GM03348 (cell line): ENCODE results near the gene ZDHHC14.
"Not testable (repeated sequence)": the region's sequence is repeated elsewhere in the genome, so short reads cannot be mapped to it uniquely, and the experiment has no call there.

Experiments
- DNase-seq: peaks from one replicate; pipeline ENCODE4 v3.0.0; 2012; ENCODE audit warnings: low spot score

ZDHHC14 gene

DNA sequence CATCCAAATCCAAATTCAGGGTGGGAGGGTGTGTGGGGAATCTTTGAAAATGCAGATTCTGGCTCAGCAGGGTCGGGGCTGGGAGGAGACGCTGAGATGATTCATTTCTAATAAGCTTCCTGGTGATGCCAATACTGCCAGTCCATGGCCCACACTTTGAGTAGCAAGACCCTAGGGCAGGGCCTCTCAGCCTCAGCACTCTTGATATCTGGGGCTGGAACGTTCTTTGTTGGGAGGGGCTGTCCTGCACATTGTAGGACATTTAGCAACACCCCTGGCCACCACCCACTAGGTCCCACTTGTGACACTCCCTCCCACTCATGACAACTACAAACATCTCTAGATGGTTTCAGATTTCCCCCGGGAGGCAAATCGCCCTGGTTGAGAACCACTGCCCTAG is 191.0 kb downstream of the ZDHHC14 start:
- DNase-seq: no peak

DNA sequence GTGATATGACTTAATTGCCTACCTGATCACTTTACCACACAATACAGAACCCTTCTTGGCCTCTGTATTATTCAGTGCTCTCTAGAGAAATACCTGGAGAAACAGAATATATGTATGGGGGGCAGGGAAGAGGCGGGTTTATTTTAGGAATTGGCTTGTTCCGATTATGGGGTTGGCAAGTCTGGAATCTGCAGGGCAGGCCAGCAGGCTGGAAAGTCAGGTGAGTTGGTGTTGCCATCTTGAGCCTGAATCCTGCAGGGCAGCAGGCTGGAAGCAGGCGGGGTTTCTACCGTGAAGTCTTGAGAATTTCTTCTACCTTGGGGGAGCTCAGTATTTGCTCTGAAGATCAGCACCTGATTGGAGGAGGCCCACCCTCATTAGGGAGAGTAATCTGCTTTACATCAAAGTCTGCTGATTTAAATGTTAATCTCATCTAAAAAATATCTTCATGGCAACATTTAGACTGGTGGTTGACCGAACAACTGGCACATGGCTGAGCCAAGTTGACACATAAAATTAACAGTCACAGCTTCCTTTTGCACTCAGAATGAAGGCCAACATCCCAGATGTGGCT is 193.9 kb downstream of the ZDHHC14 start:
- no peak for DNase-seq

GRCh38 chr6:157575436-157576145 is 194.6 kb downstream of the ZDHHC14 start:
- no peak for DNase-seq

- DNase-seq: not testable (repeated sequence)
Measured at GRCh38 chr6:157576991-157577390, 196.0 kb downstream of the ZDHHC14 start.

GRCh38 chr6:157578527-157578926 is 197.5 kb downstream of the ZDHHC14 start:
- DNase-seq: not testable (repeated sequence)

DNA sequence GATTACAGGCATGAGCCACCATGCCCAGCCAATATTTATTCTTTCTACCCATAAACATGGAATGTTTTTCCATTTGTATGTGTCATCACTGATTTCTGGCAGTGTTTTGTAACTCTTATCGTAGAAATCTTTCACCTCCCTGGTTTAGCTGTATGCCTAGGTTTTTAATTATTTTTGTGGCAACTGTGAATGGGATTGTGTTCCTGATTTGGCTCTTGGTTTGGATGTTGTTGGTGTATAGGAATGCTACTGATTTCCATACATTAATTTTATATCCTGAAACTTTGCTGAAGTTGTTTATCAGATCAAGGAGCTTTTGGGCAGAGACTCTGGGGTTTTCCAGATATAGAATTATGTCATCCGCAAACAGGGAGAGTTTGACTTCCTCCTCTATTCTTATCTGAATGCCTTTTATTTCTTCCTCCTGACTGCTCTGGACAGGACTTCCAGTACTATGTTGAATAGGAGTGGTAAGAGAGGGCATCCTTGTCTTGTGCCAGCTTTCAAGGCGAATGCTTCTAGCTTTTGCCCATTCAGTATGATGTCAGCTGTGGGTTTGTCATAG is 198.6 kb downstream of the ZDHHC14 start:
- DNase-seq: no peak

DNA sequence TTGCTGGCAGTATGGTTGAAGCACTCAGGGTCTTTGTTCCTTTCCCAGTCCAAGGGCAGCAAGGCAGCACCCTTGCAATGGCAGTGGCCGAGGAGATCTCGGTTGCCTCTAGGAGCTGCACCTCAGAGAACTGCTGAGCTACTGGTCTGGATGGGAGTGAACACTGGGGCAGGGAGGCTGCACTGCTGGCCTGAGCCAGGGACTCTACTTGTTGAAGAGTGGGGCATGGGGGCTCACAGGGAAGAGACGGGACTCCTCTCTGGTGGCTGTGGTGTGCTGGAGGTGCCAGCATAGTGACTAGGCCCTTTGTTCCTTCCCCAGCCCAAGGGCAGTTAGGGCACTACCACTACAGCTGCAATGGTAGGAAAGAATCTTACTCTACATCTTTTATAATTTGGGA is 203.0 kb downstream of the ZDHHC14 start:
- no peak for DNase-seq

DNA sequence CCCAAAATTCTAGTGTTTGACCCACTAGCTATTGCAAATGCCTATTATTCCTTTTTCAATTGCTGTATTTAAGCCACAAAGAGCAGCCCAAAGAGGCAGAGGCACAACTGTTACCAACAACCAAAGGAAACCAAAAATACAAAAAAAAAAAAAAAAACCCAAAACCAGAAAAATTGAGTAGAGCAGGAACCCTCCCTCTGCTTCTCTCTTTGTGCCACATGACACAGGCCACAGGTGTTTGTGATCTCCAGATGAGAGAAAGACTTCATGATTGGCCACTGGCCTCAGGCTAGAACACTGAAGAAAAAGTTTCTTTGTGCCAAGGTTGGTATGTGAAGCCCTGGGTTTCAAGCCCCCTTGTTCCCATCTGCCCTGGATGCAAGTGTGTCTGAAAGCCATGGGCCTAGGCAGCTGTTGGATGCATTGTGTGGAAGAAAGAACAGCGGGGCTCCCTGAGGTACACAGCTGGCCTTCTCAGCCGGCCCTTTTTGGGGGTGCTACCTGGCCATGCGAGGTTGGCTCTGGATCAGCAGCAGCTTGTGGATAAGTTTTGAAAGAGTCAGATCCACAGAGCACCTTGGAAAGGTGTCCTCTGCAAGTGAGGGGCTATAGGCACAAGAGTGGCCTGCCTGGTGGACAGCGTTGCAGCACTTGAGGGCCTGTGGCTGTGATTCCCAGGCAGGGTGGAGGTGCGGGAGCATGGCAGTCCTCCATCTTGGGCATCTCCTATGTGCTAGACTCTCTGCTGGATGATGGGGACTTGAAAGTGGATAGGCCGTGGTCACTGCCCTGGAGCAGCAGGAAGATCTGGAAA is 204.5 kb downstream of the ZDHHC14 start:
- DNase-seq: no peak

- DNase-seq: no peak
Measured at GRCh38 chr6:157586088-157586414, 205.1 kb downstream of the ZDHHC14 start.

GRCh38 chr6:157586476-157587126 is 205.6 kb downstream of the ZDHHC14 start:
- no peak for DNase-seq

DNA sequence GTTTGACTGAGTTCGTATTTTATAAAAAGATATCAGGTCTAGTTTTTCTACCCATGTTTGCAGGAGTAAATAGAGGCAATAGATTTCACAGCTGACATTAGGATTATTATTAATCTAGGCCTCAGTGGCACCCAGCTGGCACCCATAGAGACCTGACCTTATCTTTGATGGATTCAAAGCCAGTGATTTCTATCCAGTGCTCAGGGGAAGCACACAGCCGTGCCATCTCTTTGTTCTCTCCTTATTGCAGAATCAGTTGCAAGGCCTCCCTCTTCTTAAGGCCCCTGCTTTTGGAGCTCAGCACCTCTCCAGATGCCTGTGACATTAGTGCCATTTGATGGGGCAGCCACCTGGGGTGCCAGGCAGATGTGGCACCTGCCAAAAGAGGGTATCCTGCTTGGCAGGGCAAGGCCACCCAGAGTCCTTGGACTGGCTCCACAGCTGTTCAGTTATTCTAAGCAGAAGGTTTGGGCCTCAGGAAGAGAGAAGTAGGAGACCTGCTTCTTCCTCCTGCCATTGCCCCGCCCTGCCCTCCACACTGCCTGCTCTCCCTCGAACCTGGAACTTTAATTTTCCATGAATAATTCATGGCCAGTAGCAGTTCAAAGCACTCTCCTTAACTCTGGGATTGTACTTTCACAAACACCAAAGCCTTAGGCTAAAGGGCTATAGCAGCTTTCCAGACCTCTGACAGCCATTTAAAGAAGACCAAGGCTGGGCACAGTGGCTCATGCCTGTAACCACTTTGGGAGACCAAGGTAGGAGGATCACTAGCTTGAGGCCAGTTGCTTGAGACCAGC is 206.3 kb downstream of the ZDHHC14 start:
- no peak for DNase-seq

DNA sequence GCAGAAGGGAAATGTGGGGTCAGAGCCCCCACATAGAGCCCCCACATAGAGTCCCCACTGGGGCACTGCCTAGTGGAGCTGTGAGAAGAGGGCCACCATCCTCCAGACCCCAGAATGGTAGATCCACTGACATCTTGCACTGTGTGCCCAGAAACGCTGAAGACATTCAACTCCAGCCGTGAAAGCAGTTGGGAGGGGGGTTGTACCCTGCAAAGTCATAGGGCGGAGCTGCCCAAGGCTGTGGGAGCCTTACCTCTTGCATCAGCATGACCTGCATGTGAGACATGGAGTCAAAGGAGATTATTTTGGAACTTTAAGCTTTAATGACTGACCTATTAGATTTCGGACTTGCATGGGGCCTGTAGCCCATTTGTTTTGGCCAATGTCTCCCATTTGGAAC is 209.7 kb downstream of the ZDHHC14 start:
- DNase-seq: not testable (repeated sequence)

DNA sequence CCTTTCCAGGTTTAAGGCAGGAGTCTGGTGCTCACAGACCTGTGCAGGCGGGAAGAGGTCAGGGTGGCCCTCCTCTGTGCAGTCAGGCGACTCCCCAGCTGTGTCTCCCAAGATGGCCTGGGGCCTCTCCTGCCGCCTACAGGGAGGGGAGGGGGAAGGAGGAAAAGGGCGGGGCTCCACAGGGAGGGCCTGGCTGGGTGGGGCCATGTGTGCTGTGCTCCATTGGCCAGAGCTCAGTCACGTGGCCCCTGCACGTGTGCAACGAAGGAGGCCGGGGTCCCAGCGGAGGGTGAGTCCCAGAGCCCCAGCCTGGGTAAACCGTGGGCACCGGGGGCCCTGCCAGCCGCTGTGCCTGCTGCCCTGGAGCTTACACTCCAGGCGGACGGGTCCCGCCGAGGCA is 211.6 kb downstream of the ZDHHC14 start:
- no peak for DNase-seq

- DNase-seq: no peak
Measured at GRCh38 chr6:157592980-157593379, 212.0 kb downstream of the ZDHHC14 start.

GRCh38 chr6:157593596-157593995 is 212.6 kb downstream of the ZDHHC14 start:
- no peak for DNase-seq

GRCh38 chr6:157594292-157594691 is 213.3 kb downstream of the ZDHHC14 start:
- DNase-seq: no peak

- no peak for DNase-seq
Measured at GRCh38 chr6:157595768-157596167, 214.8 kb downstream of the ZDHHC14 start.

DNA sequence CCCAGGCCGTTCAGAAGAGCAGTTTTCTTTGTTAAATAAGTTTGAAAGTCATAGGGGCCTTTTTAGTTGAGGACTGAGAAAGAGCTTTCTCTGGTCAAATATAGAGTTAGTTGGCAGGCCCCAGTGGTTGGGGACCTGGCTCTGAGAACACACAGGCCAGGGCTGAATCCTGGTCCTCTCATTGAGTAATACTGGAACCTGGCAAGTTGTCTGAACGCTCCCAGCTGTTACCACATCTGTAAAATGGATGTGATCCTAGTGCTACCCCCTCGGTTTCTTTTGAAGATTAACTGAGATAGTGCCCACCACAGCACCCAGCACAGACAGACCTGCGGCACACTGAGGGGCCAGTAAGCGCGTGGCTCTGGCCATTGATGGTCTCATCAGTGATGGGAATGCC is 215.5 kb downstream of the ZDHHC14 start:
- DNase-seq: no peak

GRCh38 chr6:157596886-157597285 is 215.9 kb downstream of the ZDHHC14 start:
- no peak for DNase-seq

DNA sequence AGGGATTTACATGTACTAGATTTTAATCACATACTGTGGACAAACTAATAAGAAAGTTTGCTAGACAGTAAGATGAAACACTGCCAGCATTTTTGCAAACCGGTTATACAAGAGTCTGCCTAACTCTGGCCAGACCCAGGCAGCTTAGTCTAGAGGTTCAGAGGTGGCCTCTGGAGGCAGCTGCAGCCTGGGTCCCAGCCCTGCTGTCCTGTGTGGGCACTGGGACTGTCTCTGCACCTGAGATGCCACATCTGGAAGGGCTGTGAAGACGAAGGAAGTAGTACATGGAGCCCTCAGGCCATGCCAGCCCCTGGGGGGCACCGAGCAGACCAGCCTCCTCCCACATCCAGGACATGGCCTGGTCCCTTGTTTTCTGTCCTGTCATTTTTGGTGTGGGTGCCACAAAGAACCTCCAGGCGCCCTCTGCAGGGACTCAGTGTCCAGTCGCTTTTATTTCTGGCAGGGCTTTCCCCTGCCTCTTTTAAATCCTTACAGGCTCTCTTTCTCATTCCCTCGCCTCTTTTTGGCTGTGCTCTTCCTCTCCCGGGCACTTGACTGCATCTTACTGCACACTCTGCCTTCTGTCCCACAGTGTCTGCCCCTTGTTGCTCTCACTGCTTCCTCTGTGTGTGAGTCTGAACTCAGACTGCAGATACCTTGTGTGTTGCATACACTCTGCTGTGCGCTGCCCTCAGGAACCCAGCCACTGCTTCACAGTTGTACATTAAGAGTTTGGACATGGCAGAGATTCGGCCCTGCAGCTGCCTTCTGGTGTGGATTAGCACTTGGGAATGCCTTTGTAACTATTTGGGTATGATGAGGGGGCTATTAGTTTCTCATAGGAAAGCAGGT is 216.7 kb downstream of the ZDHHC14 start:
- peak; percentile 80 for DNase-seq

GRCh38 chr6:157599191-157599590 is 218.2 kb downstream of the ZDHHC14 start:
- DNase-seq: no peak
